Neural progenitor cell (in vitro differentiated cells): ENCODE measurements around the gene CAMSAP3.

Experiments used
- CTCF ChIP-seq: fragments of 200-600 bp; sonication (generic); IDR thresholded peaks from 2 replicates; pipeline ENCODE4 v1.5.1; 2017; ENCODE audit warnings: antibody characterized with exemption, mild to moderate bottlenecking
- EZH2 ChIP-seq: fragments of 200-600 bp; sonication (generic); IDR thresholded peaks from 2 replicates; pipeline ENCODE4 v1.6.1; 2017; ENCODE audit warnings: antibody characterized with exemption, mild to moderate bottlenecking, moderate library complexity
- EZH2phosphoT487 ChIP-seq: fragments of 200-600 bp; sonication (generic); IDR thresholded peaks from 2 replicates; pipeline ENCODE4 v1.6.1; 2017; ENCODE audit warnings: antibody characterized with exemption

GRCh38 chr19:7564866-7565265 lies 30.8 kb upstream of the CAMSAP3 start:
- no peak for TF ChIP-seq EZH2phosphoT487
- TF ChIP-seq CTCF = no peak
- no peak for TF ChIP-seq EZH2
